Liver (tissue), 9 donors: ENCODE results near the gene NRIP1. TPM values are rescaled to one million over a fixed set of nuclear protein-coding genes. Genes with fewer than 3 reads are reported as not detected.

Experiments used
- DNase-seq: peaks from one replicate; pipeline ENCODE4 v3.0.0-alpha.2; 2017; ENCODE audit warnings: low spot score
- H3K27ac ChIP-seq, 2 donors: one replicate each; pipeline ENCODE4 v1.7.0; 2013; ENCODE audit warnings: inconsistent platforms in 2 of 2, low read length in 2 of 2, control low read depth in 1 of 2, low read depth in 1 of 2, mild to moderate bottlenecking in 1 of 2
- H3K27me3 ChIP-seq, 4 donors: one replicate each; pipeline versions ENCODE4 v1.6.1 to v1.7.0; 2013; ENCODE audit warnings: low read length in 3 of 4, inconsistent platforms in 1 of 4, mild to moderate bottlenecking in 1 of 4, moderate library complexity in 1 of 4; ENCODE audit not compliant: control insufficient read depth in 4 of 4, insufficient read depth in 4 of 4
- H3K36me3 ChIP-seq, 4 donors: one replicate each; pipeline versions ENCODE4 v1.6.1 to v1.7.0; 2013; ENCODE audit warnings: low read length in 3 of 4, mild to moderate bottlenecking in 3 of 4, low read depth in 1 of 4, moderate library complexity in 1 of 4; ENCODE audit not compliant: control insufficient read depth in 4 of 4, insufficient read depth in 3 of 4
- H3K4me1 ChIP-seq, 4 donors: one replicate each; pipeline versions ENCODE4 v1.6.1 to v1.7.0; 2013; ENCODE audit warnings: low read length in 3 of 4, mild to moderate bottlenecking in 3 of 4, moderate library complexity in 1 of 4; ENCODE audit not compliant: control insufficient read depth in 4 of 4, insufficient read depth in 4 of 4
- H3K4me3 ChIP-seq, 3 donors: one replicate each; pipeline versions ENCODE4 v1.6.1 to v1.7.0; 2013; ENCODE audit warnings: low read length in 3 of 3, control low read depth in 1 of 3, low read depth in 1 of 3, mild to moderate bottlenecking in 1 of 3
- H3K9ac ChIP-seq, 2 donors: one replicate each; pipeline ENCODE4 v1.7.0; 2013; ENCODE audit warnings: low read length in 2 of 2, mild to moderate bottlenecking in 2 of 2, moderate library complexity in 2 of 2, control low read depth in 1 of 2, low read depth in 1 of 2
- H3K9me3 ChIP-seq, 4 donors: one replicate each; pipeline versions ENCODE4 v1.6.1 to v1.7.0; 2013; ENCODE audit warnings: low read length in 3 of 4; ENCODE audit not compliant: control insufficient read depth in 4 of 4
- CTCF ChIP-seq: fragments of 150-350 bp; IDR thresholded peaks from 2 replicates; pipeline ENCODE4 v1.5.1; 2017; ENCODE audit warnings: improper control_type of control experiment, low read depth, low read length; ENCODE audit not compliant: missing input control
- EGR1 ChIP-seq, 2 donors: IDR thresholded peaks; 2 replicates each; pipeline ENCODE4 v1.6.1; 2016 to 2018; ENCODE audit warnings: antibody characterized with exemption in 2 of 2, low read depth in 2 of 2
- FOXA1 ChIP-seq: IDR thresholded peaks from 2 replicates; pipeline ENCODE4 v1.6.1; 2016; ENCODE audit warnings: antibody characterized with exemption
- FOXA2 ChIP-seq: IDR thresholded peaks from 2 replicates; pipeline ENCODE4 v1.6.1; 2016; ENCODE audit warnings: antibody characterized with exemption
- GABPA ChIP-seq, 2 donors: IDR thresholded peaks in 1 of 2; conservative IDR thresholded peaks in 1 of 2; 2 replicates each; pipeline ENCODE4 v1.6.1; 2016; ENCODE audit warnings: antibody characterized with exemption in 2 of 2, mild to moderate bottlenecking in 1 of 2, moderate library complexity in 1 of 2
- HNF4A ChIP-seq, 2 donors: conservative IDR thresholded peaks; 2 replicates each; pipeline ENCODE4 v1.6.1; 2016; ENCODE audit warnings: antibody characterized with exemption in 2 of 2, mild to moderate bottlenecking in 2 of 2
- HNF4G ChIP-seq: IDR thresholded peaks from 2 replicates; pipeline ENCODE4 v1.6.1; 2016; ENCODE audit warnings: antibody characterized with exemption
- JUND ChIP-seq, 2 donors: IDR thresholded peaks; 2 replicates each; pipeline ENCODE4 v1.6.1; 2016; ENCODE audit warnings: antibody characterized with exemption in 2 of 2
- MAX ChIP-seq: IDR thresholded peaks from 2 replicates; pipeline ENCODE4 v1.6.1; 2016; ENCODE audit warnings: antibody characterized with exemption
- NR2F2 ChIP-seq: IDR thresholded peaks from 2 replicates; pipeline ENCODE4 v1.6.1; 2016; ENCODE audit warnings: antibody characterized with exemption
- RAD21 ChIP-seq, 2 donors: IDR thresholded peaks; 2 replicates each; pipeline ENCODE4 v1.6.1; 2016; ENCODE audit warnings: antibody characterized with exemption in 2 of 2, mild to moderate bottlenecking in 2 of 2
- REST ChIP-seq: IDR thresholded peaks from 2 replicates; pipeline ENCODE4 v1.6.1; 2016; ENCODE audit warnings: antibody characterized with exemption, mild to moderate bottlenecking
- RXRA ChIP-seq, 2 donors: IDR thresholded peaks; 2 replicates each; pipeline ENCODE4 v1.6.1; 2017 to 2018; ENCODE audit warnings: antibody characterized with exemption in 2 of 2, mild to moderate bottlenecking in 1 of 2
- SP1 ChIP-seq: IDR thresholded peaks from 2 replicates; pipeline ENCODE4 v1.6.1; 2018; ENCODE audit warnings: antibody characterized with exemption, mild to moderate bottlenecking
- TAF1 ChIP-seq: conservative IDR thresholded peaks from 2 replicates; pipeline ENCODE4 v1.6.1; 2016; ENCODE audit warnings: antibody characterized with exemption, mild to moderate bottlenecking
- YY1 ChIP-seq: IDR thresholded peaks from 2 replicates; pipeline ENCODE4 v1.6.1; 2016; ENCODE audit warnings: antibody characterized with exemption, mild to moderate bottlenecking
- WGBS: extraction: QIAGEN DNeasy Blood & Tissue Kit; methylation state at CpG from one replicate; pipeline ENCODE4 v1.1.7; 2013; 5-methylcytosine and 5-hydroxymethylcytosine counted together
- polyA plus RNA-seq, 2 donors: library from polyadenylated mRNA; stranded (reverse) in 1 of 2; unstranded in 1 of 2; fragments of 200-250 nt in 1 of 2; fragments of >200 nt in 1 of 2; fragmentation: Nextera tagmentation in 1 of 2; extraction: Ambion mirVana in 1 of 2; gene quantifications; one replicate each; pipeline versions ENCODE4 v1.2.1 to v1.2.3, GENCODE V29; 2013 to 2015
- total RNA-seq, 2 donors: library from RNA; depleted of rRNA; stranded (reverse); fragments of >200 nt; gene quantifications; one replicate each; pipeline ENCODE4 v1.2.3, GENCODE V29; 2014
- TF ChIP-seq, protein P1 (sequence below): IDR thresholded peaks from 2 replicates; pipeline ENCODE4 v1.6.1; 2016; ENCODE audit warnings: antibody characterized with exemption
- TF ChIP-seq, protein P2 (sequence below): IDR thresholded peaks from 2 replicates; pipeline ENCODE4 v1.6.1; 2016; ENCODE audit warnings: antibody characterized with exemption
- donor health status: healthy.
- donor health status: healthy.
- donor health status: healthy.
- donor health status: healthy.
- donor health status: healthy.

Gene NRIP1
- total and polyA plus RNA-seq, 4 donors, result 3.8 to 28.4 (median 12.6) TPM

DNA sequence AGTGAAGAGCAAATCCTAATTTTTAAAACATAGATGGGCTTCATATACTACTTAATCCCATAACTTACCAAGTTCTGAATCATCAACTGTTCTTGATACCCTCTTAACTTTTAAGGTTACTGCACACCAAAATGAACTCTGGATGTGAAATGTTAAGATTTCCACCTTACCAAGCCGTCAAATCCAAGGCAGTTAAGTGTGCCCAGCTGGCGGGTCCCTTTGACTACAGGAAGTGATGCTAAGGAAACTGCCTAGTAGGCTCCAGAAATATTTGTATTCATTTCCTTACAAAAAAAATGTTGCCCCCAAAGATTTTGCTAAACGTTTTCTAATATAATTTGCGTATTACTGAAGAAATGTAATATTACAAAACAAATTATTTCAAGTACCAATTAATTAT lies 10.7 kb downstream of the NRIP1 start:
- WGBS, result 65% methylated on average over 4 of the region's 4 CpGs
- no peaks in the 10 kb centered on the region for H3K27me3 ChIP-seq
- H3K9ac ChIP-seq, result no peak overlapping the region
- H3K36me3 ChIP-seq, result no peaks in the 10 kb centered on the region
- no peak overlapping the region for H3K4me3 ChIP-seq
- H3K4me1 ChIP-seq, result peaks cover 13 to 73% (median 31%) of the 10 kb centered on the region in 4 donors
- H3K27ac ChIP-seq, result no peak overlapping the region
- no peak for DNase-seq
- no peaks in the 10 kb centered on the region for H3K9me3 ChIP-seq
- TF ChIP-seq, protein P1, sequence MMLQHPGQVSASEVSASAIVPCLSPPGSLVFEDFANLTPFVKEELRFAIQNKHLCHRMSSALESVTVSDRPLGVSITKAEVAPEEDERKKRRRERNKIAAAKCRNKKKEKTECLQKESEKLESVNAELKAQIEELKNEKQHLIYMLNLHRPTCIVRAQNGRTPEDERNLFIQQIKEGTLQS, result no peak
- no peak for TF ChIP-seq FOXA2
- no peak for TF ChIP-seq TAF1
- TF ChIP-seq REST, result no peak
- no peak for TF ChIP-seq GABPA (IDR thresholded peaks at IDR 0.05 in 1 of 2, conservative IDR thresholded peaks at IDR 0.05 in 1 of 2)
- TF ChIP-seq EGR1 (IDR thresholded peaks at IDR 0.05; ENCODE audit: low read depth in 2 of 2), result no peak
- TF ChIP-seq YY1, result no peak
- no peak for TF ChIP-seq HNF4G
- TF ChIP-seq RXRA (IDR thresholded peaks at IDR 0.05), result no peak
- TF ChIP-seq HNF4A (conservative IDR thresholded peaks at IDR 0.05), result no peak
- TF ChIP-seq NR2F2, result no peak
- no peak for TF ChIP-seq MAX
- TF ChIP-seq, protein P2, sequence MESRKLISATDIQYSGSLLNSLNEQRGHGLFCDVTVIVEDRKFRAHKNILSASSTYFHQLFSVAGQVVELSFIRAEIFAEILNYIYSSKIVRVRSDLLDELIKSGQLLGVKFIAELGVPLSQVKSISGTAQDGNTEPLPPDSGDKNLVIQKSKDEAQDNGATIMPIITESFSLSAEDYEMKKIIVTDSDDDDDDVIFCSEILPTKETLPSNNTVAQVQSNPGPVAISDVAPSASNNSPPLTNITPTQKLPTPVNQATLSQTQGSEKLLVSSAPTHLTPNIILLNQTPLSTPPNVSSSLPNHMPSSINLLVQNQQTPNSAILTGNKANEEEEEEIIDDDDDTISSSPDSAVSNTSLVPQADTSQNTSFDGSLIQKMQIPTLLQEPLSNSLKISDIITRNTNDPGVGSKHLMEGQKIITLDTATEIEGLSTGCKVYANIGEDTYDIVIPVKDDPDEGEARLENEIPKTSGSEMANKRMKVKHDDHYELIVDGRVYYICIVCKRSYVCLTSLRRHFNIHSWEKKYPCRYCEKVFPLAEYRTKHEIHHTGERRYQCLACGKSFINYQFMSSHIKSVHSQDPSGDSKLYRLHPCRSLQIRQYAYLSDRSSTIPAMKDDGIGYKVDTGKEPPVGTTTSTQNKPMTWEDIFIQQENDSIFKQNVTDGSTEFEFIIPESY, result no peak
- TF ChIP-seq CTCF, result no peak
- TF ChIP-seq FOXA1, result no peak
- TF ChIP-seq SP1, result no peak
- no peak for TF ChIP-seq JUND (IDR thresholded peaks at IDR 0.05)
- no peak for TF ChIP-seq RAD21 (IDR thresholded peaks at IDR 0.05)
